Lung microvascular endothelial cell (primary cell): ENCODE data around the gene COLEC11. TPM values are rescaled to one million over a fixed set of nuclear protein-coding genes. Genes with fewer than 3 reads are reported as not detected.

Experiments used
- total RNA-seq: library from RNA; depleted of rRNA; stranded (reverse); fragments of >200 nt; gene quantifications from 2 replicates; pipeline ENCODE4 v1.2.1, GENCODE V29; 2014

Gene COLEC11
- total RNA-seq, 1 donor from 2014 or later = 0.40 TPM

Other genes with a start within 250 kb of the COLEC11 start
- gene EIPR1, start 217.3 kb upstream of the COLEC11 start, total RNA-seq = 27.2 and 30.1 TPM in 2 replicates
- 27.5 and 49.4 TPM in 2 replicates for gene TRAPPC12, start 215.4 kb upstream of the COLEC11 start, total RNA-seq
- 45.1 and 56.5 TPM in 2 replicates for gene ADI1, start 75.6 kb upstream of the COLEC11 start, total RNA-seq
- gene RNASEH1, start 36.8 kb upstream of the COLEC11 start, total RNA-seq = 21.8 and 23.4 TPM in 2 replicates
- 1,563 and 1,665 TPM in 2 replicates for gene RPS7, start 19.9 kb upstream of the COLEC11 start, total RNA-seq
- gene ALLC, start 63.1 kb downstream of the COLEC11 start, total RNA-seq = not detected in 2 replicates
- gene DCDC2C, start 108.5 kb downstream of the COLEC11 start, total RNA-seq = not detected in 2 replicates